Kidney tubule cell (primary cell): ENCODE measurements around the gene SSU72.
"Not testable (repeated sequence)": the region's sequence is repeated elsewhere in the genome, so short reads cannot be mapped to it uniquely, and the experiment has no call there.

Experiments used
- DNase-seq: peaks from one replicate; pipeline ENCODE4 v3.0.0-alpha.2; 2018; ENCODE audit warnings: low spot score

The SSU72 gene

DNA sequence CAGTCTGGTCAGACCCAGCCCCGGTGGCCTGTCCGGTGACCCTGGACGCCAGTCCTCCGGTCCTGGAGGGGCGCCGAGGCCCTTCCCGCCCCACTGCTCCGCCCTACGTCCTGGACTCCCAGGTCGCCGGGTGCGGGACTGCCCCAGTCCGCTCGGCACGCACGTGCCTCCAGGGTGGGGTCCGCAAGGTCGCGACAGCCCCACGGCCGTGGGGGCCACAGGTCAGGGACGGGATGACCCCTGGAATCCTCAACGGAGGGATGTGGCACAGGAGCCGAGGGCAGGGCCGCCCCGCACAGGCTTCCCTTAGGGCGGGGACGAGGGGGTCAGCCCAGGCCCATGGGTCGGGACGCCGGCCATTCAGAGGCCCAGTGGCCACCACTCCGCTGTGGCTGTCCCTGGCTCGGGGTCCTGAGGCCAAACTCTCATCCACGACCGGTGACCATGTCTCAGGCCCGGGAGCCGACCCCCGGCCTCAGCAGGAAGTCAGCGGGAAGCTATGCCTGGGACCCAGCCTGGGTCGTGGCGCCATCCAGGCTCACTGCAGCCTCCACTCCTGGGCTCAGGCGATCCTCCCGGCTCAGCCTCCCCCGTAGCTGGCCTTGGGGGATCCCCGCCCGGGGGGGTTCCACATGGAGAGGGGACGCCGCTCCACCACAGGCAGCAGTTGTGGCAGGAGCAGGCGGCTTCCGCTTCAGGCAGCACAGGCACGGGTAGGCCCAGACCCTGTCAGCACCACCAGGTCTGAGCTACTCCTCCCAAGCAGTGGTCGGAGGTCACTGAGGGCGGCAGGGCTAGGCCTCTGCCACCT lies 33.6 kb downstream of the SSU72 start:
- DNase-seq = no peak

DNA sequence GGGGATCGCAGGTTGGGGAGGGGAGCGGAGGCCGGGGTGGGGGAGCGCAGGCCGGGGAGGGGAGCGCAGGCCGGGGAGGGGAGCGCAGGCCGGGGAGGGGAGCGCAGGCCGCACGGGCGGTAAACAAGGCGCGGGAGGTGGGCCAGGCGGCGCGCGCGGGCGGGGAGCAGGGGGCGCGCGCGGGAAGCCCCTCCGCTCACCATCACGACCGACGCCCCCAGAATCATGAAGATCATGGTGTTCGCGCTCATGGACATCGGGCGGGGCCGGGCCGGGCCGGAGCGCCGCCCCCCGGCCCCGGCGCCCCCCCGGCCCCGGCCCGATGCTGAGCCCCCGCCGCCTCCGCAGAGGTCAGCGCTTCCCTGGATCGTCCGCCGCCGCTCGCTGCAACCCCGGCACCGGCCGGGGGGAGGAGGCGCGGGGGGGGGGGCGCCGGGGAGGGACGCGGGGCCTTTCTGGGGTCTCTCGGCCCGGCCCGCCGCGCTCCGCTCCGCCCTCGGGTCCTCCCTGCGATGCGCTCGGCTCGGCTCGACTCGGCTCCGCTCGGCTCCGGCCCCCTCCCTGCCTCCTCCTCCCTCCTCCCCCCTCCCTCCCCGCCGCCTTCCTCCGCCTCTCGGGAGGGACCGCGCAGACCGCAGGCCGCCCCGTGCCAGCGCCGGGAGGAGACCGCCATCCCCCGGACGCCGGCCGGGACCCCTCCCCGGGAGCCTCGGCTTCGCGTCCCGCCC lies 34.4 kb downstream of the SSU72 start, which contains the start of gene TMEM240:
TSS of gene TMEM240 (minus strand) at position 535 of the 728 bp plus-strand sequence. CDS start at position 257, 278 bp downstream.
- DNase-seq = peak; percentile 45

GRCh38 chr1:1539310-1540089 lies 35.2 kb downstream of the SSU72 start:
- DNase-seq = no peak

- no peak for DNase-seq
These were observed 35.7 kb downstream of the SSU72 start for GRCh38 chr1:1538989-1539309.

DNA sequence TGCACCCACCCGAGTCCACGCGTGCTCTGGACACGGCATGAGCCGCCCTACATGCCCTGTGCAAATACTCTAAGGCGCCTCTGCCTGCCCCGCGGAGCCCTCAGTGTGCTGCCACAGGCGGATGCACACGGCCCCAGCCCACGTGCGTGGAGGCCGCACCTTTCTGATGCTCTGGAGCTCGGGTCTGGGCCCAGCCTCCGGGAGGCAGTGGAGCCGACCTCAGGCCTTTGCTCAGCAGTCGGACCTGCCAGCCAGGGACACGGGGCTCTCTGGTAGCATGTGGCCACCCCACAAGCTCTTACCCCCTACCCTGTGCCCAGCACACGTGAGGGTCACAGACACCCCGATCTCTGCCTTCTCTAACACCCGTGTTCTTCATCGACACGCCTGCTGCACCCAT lies 36.3 kb downstream of the SSU72 start:
- no peak for DNase-seq

DNA sequence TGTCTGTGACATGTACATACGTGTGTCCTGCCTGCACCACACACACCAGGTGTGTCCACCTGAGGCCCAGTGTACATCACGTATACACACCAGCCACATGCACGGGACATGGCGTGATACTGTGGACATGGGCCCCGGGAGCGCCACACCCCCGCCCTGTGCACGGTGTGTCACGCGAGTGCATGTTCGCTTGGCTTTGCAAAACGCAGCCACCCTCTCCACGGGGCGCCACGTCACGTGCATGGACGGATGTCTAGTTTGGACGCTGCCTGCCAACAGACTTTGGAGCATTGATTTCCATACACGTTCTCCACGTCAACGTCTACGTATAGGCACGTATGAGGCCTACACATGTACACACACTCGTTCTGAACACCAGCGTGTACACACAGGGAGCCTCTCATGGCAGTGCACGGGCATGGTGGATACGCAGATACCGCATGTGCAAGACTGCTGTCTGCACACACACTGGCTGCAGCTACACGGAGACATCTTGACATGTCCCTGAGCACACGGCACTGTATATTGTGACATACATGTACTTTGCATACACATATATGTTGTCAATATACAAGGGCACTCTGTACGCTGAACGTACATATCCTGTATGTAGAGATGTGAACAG lies 36.9 kb downstream of the SSU72 start:
- no peak for DNase-seq

DNA sequence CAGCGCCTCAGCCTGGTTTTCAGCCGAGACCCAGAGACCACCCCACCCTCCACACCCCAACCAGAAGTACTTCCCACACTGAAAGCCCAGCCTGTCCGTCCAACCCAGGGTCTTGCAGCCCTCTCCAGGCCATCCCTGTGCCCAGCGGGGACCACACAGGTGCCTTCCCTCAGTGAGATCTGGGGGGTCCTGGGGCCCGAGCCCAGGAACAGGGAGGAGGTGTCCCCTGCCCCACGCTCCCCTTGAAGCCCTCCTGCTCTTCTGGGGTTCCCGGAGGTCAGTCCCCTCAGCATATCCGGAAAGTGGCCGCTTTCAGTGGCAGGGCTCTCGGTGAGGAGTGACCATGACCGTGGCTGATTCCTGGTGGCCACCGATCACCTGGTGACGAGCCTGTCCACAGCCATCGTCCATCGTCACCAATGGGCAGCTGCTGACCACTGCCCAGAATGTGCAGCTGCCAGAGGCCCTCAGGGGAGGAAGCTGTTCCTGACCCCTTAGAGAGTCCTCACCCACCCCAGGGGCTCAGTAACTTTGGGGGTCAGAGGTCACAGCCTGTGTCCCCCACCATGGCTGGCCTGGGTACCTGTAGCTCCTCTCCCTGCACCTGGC lies 37.6 kb downstream of the SSU72 start:
- DNase-seq = no peak

GRCh38 chr1:1536019-1536937 lies 38.4 kb downstream of the SSU72 start:
- no peak for DNase-seq

DNA sequence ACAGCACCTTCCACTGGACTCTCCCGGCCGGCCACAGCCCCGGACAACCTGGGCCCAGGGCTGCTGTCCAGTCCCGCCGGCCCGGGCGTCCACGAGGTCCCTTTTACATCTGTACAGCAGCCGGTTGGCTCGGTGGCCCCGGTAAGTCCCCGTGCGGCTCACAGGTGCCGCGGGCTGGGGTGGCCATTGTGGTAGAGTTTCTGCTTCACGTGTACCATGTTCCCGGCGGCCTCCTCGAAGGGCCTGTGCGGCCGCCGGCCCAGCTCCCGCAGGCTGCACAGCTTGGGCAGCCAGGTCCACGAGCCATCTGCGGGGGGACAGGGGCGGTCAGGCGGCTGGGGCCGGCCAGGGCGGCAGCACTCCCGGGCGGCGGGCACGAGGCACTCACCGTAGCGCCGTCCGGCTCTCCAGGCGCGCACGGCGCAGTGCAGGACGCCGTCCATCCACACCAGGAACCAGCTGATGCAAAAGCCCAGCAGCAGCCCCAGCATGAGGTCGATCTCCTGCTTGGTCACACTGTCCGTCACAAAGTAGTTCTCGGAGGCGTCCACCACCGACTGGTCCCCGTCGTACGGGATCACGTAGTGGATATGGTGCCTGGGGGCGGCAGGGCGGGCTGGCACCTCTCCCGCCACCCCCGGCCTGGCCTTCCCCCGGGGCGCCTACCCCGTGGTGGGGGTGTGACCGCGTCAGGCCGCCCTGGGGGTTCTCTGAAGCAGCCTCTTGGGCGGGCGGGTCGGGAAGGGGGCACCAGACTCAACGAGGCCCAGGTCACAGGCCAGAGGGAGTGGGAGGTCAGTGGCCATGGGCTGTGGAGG lies 39.3 kb downstream of the SSU72 start:
- DNase-seq = no peak

- no peak for DNase-seq
These were observed 40.1 kb downstream of the SSU72 start for GRCh38 chr1:1534401-1535154.

DNA sequence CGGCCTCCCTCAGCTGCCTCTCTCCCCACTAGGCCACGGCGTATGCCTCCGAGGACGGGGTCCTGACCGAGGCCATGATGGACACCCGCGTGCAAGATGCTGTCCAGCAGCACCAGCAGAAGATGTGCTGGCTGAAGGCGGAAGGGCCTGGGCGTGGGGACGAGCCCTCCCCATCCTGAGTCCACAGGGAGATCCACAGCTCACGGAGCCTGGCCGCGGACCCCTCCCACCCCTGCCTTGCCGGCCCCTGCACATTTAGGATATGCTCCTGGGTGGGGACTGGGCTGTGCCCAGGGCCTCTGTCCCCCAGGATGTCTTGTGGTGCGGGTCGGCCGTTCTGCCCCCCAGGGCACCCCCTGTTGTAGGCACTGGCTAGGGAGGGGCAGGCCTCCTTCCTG lies 40.8 kb downstream of the SSU72 start:
- DNase-seq = not testable (repeated sequence)

- DNase-seq = not testable (repeated sequence)
These were observed 41.3 kb downstream of the SSU72 start for GRCh38 chr1:1533176-1533893.

- DNase-seq = no peak
These were observed 42.7 kb downstream of the SSU72 start for GRCh38 chr1:1531947-1532346.

DNA sequence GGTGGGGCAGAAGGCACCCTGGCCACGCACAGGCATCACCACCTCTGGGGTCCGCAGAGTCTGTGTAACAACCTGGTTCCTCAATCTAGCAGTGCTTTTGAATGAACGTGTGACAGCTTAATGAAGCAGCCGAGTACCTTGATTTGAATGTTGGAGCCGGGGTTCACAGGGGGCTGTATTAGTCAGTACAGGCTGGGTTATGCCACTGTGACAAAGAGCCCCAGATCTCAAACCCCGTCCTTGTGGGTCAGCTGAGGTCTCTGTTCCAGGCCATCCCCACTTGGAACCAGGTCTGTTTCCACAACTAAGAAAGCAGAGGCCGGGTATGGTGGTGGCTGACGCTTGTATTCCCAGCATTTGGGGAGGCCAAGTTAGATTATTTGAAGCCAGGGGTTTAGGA lies 44.7 kb downstream of the SSU72 start:
- no peak for DNase-seq

- no peak for DNase-seq
These were observed 45.3 kb downstream of the SSU72 start for GRCh38 chr1:1529321-1529720.

GRCh38 chr1:1528301-1529267 lies 46.1 kb downstream of the SSU72 start:
- no peak for DNase-seq
